ENCODE results near the gene KLHL17. TPM values are rescaled to one million over a fixed set of nuclear protein-coding genes. Genes with fewer than 3 reads are reported as not detected.

Gene KLHL17
- polyA plus RNA-seq, 1 donor from 2014 or later = 1.3 TPM

DNA sequence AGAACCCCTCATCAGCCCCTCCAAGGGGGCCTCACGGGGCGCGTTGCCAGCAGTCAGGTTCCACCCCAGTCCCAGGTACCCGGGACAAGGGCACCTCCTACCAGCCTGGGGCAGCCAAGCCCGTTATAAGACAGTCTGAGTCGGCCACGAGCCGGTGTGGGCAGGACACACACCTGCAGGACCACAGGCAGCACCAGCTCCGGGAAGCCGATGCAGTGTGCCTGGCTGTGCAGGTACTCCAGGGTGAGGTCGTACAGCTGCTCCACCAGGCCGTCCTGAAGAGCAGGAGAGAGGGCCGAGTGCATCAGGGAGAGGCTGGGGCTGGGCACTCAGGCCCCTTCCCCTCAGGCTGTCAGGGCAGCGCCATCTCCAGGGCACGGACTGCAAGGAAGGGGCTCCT, 12.4 kb upstream of the KLHL17 start:
- Mint-ChIP-seq H3K27me3 (no peaks in the 10 kb centered on the region), H3K36me3 (peaks cover 12% of the 10 kb centered on the region), H3K27ac (no peak overlapping the region), H3K9me3 (no peaks in the 10 kb centered on the region), H3K4me3 (no peak overlapping the region), H3K4me1 (no peaks in the 10 kb centered on the region)

GRCh38 chr1:950268-950667, 10.1 kb upstream of the KLHL17 start:
- Mint-ChIP-seq H3K4me3 (no peak overlapping the region), H3K36me3 (peaks cover 17% of the 10 kb centered on the region), H3K27ac (no peak overlapping the region), H3K9me3 (no peaks in the 10 kb centered on the region), H3K4me1 (no peaks in the 10 kb centered on the region), H3K27me3 (no peaks in the 10 kb centered on the region)

DNA sequence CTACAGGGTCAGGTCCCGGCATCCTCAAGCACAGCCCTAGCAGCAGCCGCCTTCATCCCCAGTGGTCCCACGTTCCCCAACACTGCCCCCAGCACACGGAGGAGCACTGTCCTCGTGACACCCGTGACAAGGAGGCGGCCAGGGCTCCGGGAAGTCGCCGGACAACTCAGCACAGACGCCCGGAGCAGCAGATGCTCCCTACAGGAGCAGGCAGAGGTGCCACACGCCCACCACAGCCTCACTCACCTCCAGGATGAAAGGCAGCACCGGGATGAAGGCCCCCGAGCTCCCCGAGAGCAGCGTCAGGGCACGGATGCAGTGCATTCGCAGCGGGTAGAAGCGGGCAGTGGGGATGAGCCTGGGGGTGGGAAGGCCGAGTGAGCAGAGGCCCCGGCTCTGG, 9.5 kb upstream of the KLHL17 start:
- Mint-ChIP-seq H3K36me3 (peaks cover 15% of the 10 kb centered on the region), H3K27me3 (no peaks in the 10 kb centered on the region), H3K4me1 (no peaks in the 10 kb centered on the region), H3K27ac (no peak overlapping the region), H3K9me3 (no peaks in the 10 kb centered on the region), H3K4me3 (no peak overlapping the region)

- no peaks in the 10 kb centered on the region for H3K4me1 Mint-ChIP-seq
- H3K36me3 Mint-ChIP-seq = peaks cover 13% of the 10 kb centered on the region
- no peaks in the 10 kb centered on the region for H3K27me3 Mint-ChIP-seq
- peak overlapping the region in 1 of 4 donors; percentile 10 for H3K4me3 Mint-ChIP-seq
- no peak overlapping the region for H3K27ac Mint-ChIP-seq
- no peaks in the 10 kb centered on the region for H3K9me3 Mint-ChIP-seq
Observed at GRCh38 chr1:951364-951763, 9.0 kb upstream of the KLHL17 start.

DNA sequence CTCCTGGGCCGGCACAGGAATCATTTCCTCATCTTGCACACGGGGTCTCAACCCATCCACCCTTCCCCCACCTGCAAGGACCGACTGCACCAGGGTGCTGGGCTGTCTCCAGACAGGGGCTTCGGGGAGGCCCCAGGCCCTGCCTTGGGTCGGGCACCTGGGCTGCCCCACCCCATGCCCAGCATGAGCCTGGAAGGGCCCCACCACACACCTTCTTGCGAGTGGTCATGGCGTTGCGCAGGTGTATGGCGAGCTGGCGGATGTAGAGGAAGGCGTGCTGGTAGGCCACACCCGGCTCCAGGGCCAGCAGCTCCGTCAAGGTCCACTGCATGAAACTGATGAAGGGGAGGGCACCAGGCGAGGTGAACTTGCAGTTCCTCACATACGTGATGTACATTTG, 8.2 kb upstream of the KLHL17 start:
- Mint-ChIP-seq H3K27me3 (no peaks in the 10 kb centered on the region), H3K27ac (no peak overlapping the region), H3K4me1 (no peaks in the 10 kb centered on the region), H3K9me3 (no peaks in the 10 kb centered on the region), H3K4me3 (no peak overlapping the region), H3K36me3 (peaks cover 11% of the 10 kb centered on the region)

- peaks cover 2% of the 10 kb centered on the region in 3 donors for H3K4me1 Mint-ChIP-seq
- peaks cover 11% of the 10 kb centered on the region for H3K36me3 Mint-ChIP-seq
- H3K27me3 Mint-ChIP-seq = no peaks in the 10 kb centered on the region
- no peak overlapping the region for H3K4me3 Mint-ChIP-seq
- H3K27ac Mint-ChIP-seq = no peak overlapping the region
- H3K9me3 Mint-ChIP-seq = no peaks in the 10 kb centered on the region
Observed at GRCh38 chr1:952603-953002, 7.8 kb upstream of the KLHL17 start.

DNA sequence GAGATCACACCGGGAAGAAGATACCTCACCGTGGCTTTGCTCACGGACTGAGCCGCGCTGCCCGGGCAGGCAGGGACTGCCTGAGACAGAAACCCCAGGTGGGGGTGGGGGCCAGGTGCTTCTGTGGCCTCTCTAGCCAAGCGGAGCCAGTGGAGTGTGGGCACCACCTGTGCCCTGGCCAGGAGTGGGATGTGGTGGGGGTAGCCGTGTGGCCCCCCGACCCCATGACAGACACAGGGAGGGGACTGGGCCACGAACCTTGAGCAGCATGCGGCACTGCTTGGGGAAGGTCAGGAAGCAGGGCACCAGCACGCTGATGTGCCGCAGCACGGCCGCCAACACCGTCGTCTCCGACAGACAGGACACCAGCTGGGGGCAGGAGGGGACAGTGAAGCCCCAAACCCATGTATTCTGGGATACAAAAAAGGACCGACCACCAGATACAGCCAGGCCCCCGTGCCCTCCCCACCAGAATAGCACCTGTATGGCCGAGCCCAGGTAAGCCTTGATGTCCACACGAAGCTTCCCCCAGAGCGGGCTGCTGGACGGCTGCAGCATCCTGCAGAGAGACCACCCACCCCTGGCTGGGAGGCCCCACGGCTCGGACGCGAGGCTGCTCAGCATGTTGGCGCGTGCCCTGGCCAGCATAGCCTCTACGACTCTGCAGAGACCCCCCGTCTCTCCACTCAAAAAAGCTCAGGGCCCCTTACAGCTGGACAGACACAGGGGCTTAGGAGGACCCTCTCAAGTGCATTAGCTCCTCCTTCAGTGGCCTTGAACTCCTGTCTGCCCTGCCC, 6.7 kb upstream of the KLHL17 start:
- Mint-ChIP-seq H3K9me3 (no peaks in the 10 kb centered on the region), H3K4me1 (peaks cover 4 to 10% (median 7%) of the 10 kb centered on the region in 3 donors), H3K4me3 (peak overlapping the region in 2 of 4 donors; percentile 17 to 75), H3K36me3 (peaks cover 13% of the 10 kb centered on the region), H3K27ac (no peak overlapping the region), H3K27me3 (no peaks in the 10 kb centered on the region)

GRCh38 chr1:954927-955326, 5.5 kb upstream of the KLHL17 start:
- Mint-ChIP-seq H3K27ac (peak overlapping the region in 1 of 3 donors; percentile 73), H3K4me1 (peaks cover 4 to 10% (median 7%) of the 10 kb centered on the region in 3 donors), H3K27me3 (no peaks in the 10 kb centered on the region), H3K36me3 (peaks cover 13% of the 10 kb centered on the region), H3K4me3 (peak overlapping the region in 2 of 4 donors; percentile 58 to 75), H3K9me3 (no peaks in the 10 kb centered on the region)

GRCh38 chr1:955474-955873, 4.9 kb upstream of the KLHL17 start:
- H3K4me3 Mint-ChIP-seq = peak overlapping the region in 2 of 4 donors; percentile 58 to 75
- H3K27me3 Mint-ChIP-seq = no peaks in the 10 kb centered on the region
- H3K27ac Mint-ChIP-seq = peak overlapping the region in 1 of 3 donors; percentile 73
- H3K36me3 Mint-ChIP-seq = peaks cover 13% of the 10 kb centered on the region
- no peaks in the 10 kb centered on the region for H3K9me3 Mint-ChIP-seq
- H3K4me1 Mint-ChIP-seq = peaks cover 4 to 10% (median 7%) of the 10 kb centered on the region in 3 donors

DNA sequence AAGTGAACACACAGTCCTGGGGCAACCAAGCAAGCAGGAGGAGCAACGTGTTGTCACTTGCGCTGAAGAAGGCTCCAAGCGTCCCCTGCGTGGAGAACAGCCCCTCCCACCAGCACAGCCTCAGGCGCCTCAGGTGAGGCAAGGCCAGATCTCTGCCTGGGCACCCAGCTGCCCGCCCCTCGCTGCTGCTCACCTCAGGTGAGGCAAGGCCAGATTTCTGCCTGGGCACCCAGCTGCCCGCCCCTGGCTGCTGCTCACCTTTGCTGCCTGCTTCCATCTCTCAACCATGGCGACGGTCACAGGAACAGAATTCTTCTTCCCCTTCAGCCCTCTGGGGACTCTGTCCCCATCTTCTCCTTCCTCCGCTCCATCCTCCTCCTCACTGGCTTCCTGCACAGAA, 3.7 kb upstream of the KLHL17 start:
- Mint-ChIP-seq H3K36me3 (peaks cover 10% of the 10 kb centered on the region), H3K27ac (no peak overlapping the region), H3K9me3 (no peaks in the 10 kb centered on the region), H3K4me3 (peak overlapping the region in 3 of 4 donors; percentile 54 to 77 (median 75)), H3K27me3 (no peaks in the 10 kb centered on the region), H3K4me1 (peaks cover 4 to 10% (median 7%) of the 10 kb centered on the region in 3 donors)

DNA sequence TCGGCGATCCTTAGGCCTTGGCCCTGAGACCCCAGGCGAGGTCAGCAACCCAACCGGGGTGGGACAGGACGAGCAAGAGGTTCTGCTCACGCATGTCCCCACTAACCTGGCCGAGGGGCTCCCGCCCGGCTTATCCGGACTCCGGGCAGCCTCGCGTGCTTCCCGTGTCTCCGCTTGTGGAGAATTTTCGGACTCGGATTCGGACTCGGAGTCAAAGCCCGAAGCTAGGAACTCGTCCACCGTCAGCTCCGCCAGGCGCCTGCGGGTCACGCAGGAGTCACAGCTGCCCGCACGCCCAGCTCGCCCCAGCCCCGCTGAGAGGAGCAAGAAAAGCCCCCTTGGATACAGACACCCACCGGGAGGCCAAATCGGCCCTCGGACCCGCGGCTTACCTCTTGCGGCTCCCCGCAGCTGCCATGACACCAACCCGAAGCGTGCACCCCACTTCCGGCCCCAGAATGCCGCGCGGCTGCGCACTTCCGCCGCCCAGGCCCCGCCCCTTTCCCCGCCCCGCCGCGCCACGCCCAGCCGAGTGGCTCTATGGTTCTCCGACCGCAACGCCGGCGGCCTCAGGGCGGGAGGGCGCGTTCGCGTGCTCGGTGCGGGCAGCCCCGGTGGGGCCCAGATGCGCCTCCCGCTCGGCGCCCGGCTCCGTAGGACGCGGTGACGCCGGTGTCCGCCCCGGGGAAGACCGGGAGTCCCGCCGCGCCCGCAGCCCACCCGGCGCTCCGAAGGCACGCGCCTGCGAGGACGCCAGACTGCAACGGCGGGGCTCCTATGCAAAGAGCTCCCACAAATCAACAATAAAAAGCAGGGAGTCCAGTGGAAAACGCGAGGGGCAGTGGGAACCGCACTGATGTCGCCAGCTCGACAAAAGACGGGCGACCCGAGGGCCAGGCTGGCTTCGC, 1.3 kb upstream of the KLHL17 start, which contains the start of gene NOC2L:
NOC2L (minus strand) TSS at position 434 of the 908 bp plus-strand sequence; CDS start at position 418, 16 bp downstream.
- H3K4me3 Mint-ChIP-seq = peak within 1 kb of the TSS; percentile 87 to 94 (median 92)
- peaks cover 6% of the 10 kb centered on the region for H3K36me3 Mint-ChIP-seq
- H3K27ac Mint-ChIP-seq = peak within 1 kb of the TSS in 2 of 3 donors; percentile 62 to 72
- H3K9me3 Mint-ChIP-seq = no peaks in the 10 kb centered on the region
- peaks cover 4 to 10% (median 7%) of the 10 kb centered on the region in 3 donors for H3K4me1 Mint-ChIP-seq
- H3K27me3 Mint-ChIP-seq = no peaks in the 10 kb centered on the region

DNA sequence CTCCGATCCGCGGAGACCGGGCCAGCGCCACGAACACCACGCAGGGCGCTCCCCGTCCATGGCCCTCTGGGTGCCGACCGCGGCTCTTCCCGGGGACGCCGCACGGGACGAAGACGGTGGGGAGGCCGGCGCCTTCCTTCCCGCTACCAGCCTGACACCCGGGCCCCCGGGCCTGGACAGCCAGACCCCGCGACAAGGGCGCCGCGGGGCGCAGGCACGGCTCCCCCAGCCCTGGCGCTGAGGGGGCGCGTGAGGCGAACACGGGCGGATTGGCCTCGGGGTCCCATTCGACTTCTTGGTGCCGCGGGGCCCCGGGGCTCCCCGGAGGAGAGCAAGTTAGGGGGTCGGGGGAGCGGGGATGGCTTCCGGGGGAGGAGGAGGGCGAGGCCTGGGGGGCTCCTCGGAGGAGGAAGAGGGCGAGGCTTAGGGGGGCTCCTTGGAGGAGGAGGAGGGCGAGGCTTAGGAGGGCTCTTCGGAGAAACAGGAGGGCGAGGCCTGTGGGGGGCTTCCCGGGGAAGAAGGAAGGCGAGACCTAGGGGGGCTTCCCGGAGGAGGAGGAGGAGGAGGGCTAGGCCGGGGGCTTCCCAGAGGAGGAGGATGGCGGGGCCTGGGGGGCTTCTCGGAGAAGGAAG, 537 bp upstream of the KLHL17 start:
- Mint-ChIP-seq H3K27ac (no peak overlapping the region), H3K4me1 (peaks cover 4 to 10% (median 7%) of the 10 kb centered on the region in 3 donors), H3K36me3 (peaks cover 6% of the 10 kb centered on the region), H3K4me3 (peak overlapping the region; percentile 53 to 90 (median 77)), H3K27me3 (no peaks in the 10 kb centered on the region), H3K9me3 (no peaks in the 10 kb centered on the region)

- H3K36me3 Mint-ChIP-seq = peaks cover 1% of the 10 kb centered on the region
- H3K27me3 Mint-ChIP-seq = no peaks in the 10 kb centered on the region
- peaks cover 4 to 10% (median 7%) of the 10 kb centered on the region in 3 donors for H3K4me1 Mint-ChIP-seq
- H3K27ac Mint-ChIP-seq = no peak overlapping the region
- no peaks in the 10 kb centered on the region for H3K9me3 Mint-ChIP-seq
- peak overlapping the region; percentile 49 to 86 (median 67) for H3K4me3 Mint-ChIP-seq
Observed at GRCh38 chr1:961132-961669, 817 bp downstream of the KLHL17 start.

DNA sequence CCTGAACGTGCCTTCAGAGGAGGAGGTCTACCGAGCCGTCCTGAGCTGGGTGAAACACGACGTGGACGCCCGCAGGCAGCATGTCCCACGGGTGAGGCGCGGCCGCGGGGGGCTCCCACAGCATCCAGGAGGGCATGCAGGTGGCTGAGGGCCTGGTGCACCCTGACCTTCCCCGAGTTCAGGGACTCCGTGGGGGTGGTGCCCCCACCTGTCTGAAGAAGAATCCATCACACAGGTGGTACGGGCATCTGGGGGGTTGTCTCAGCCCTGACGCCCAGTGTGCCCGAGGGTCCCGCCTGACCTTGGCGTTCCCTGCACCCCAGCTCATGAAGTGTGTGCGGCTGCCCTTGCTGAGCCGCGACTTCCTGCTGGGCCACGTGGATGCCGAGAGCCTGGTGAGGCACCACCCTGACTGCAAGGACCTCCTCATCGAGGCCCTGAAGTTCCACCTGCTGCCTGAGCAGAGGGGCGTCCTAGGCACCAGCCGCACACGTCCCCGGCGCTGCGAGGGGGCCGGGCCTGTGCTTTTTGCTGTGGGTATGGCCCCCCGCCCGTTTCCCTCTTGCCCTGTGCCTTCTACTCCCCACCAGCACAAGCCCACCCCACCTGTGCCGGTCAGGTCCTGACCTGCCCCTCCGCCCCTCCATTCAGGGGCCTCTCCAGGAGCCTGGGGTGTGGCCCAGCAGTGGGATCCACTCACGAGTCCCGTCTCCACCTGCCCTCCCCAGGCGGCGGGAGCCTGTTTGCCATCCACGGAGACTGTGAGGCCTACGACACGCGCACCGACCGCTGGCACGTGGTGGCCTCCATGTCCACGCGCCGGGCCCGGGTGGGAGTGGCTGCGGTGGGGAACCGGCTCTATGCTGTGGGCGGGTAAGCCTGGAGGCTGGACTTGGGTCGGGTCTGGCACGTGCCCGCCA, 2.3 kb downstream of the KLHL17 start:
- H3K36me3 Mint-ChIP-seq = peaks cover 1% of the 10 kb centered on the region
- H3K4me3 Mint-ChIP-seq = peak overlapping the region; percentile 62 to 91 (median 78)
- H3K9me3 Mint-ChIP-seq = no peaks in the 10 kb centered on the region
- H3K27me3 Mint-ChIP-seq = no peaks in the 10 kb centered on the region
- H3K27ac Mint-ChIP-seq = no peak overlapping the region
- H3K4me1 Mint-ChIP-seq = peaks cover 1 to 8% (median 4%) of the 10 kb centered on the region in 3 donors
